ENCODE results near the gene DDX52.

DNA sequence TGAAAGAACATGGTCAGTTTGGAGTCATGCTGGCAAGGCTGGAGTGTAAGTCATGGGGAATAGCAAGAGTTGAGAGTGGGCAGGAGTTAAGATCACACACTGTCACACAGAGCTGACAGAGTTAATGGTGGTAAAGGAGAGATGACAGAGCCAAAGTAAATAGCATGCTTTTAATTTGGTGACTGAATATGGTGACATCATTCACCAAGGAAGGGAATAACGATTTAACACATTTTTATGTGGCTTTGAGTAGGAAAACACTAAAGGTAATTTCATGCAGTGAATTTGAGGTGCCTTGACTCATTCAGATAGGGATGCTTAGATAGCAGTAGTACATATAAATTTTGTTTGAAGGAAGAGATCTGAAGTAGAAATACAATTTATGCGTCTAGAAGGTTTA lies 76.1 kb downstream of the DDX52 start:
- TF ChIP-seq, protein P1, sequence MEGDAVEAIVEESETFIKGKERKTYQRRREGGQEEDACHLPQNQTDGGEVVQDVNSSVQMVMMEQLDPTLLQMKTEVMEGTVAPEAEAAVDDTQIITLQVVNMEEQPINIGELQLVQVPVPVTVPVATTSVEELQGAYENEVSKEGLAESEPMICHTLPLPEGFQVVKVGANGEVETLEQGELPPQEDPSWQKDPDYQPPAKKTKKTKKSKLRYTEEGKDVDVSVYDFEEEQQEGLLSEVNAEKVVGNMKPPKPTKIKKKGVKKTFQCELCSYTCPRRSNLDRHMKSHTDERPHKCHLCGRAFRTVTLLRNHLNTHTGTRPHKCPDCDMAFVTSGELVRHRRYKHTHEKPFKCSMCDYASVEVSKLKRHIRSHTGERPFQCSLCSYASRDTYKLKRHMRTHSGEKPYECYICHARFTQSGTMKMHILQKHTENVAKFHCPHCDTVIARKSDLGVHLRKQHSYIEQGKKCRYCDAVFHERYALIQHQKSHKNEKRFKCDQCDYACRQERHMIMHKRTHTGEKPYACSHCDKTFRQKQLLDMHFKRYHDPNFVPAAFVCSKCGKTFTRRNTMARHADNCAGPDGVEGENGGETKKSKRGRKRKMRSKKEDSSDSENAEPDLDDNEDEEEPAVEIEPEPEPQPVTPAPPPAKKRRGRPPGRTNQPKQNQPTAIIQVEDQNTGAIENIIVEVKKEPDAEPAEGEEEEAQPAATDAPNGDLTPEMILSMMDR (IDR thresholded peaks at IDR 0.05 in 4 of 5, conservative IDR thresholded peaks at IDR 0.05 in 1 of 5): no peak
- no peak for TF ChIP-seq POLR2A (IDR thresholded peaks at IDR 0.05)

Data from gastrocnemius medialis (tissue), 4 donors.